Keratinocyte (primary cell): Measurements from ENCODE around the gene MALSU1. TPM values are rescaled to one million over a fixed set of nuclear protein-coding genes. Genes with fewer than 3 reads are reported as not detected.

Source experiments
- DNase-seq: peaks from one replicate; pipeline ENCODE4 v3.0.0-alpha.2; 2011; ENCODE audit warnings: low read depth, missing footprints, low spot score
- FAIRE-seq: peaks from 2 replicates; lab custom pipeline; 2011; peaks lifted over from hg19 to GRCh38; lab: Jason Lieb, UNC
- H2AFZ ChIP-seq: 2 replicates; pipeline ENCODE4 v1.6.0; 2012; ENCODE audit warnings: low read length, control low read depth, inconsistent platforms; ENCODE audit not compliant: control insufficient read depth
- H3K27ac ChIP-seq: 2 replicates; pipeline ENCODE4 v1.5.1; 2011; ENCODE audit warnings: low read length; ENCODE audit not compliant: control insufficient read depth, insufficient read depth
- H3K27me3 ChIP-seq: 3 replicates; pipeline ENCODE4 v1.6.0; 2011; ENCODE audit warnings: low read length; ENCODE audit not compliant: control insufficient read depth, insufficient read depth; ENCODE audit errors: extremely low read depth
- H3K36me3 ChIP-seq, 2 experiments: 2 replicates in 1 of 2; 3 replicates in 1 of 2; pipeline ENCODE4 v1.5.1; 2011; ENCODE audit warnings: low read length in 2 of 2, mild to moderate bottlenecking in 1 of 2; ENCODE audit not compliant: control insufficient read depth in 2 of 2, insufficient read depth in 2 of 2; ENCODE audit errors: extremely low read depth in 1 of 2
- H3K4me1 ChIP-seq: 3 replicates; pipeline ENCODE4 v1.5.1; 2011; ENCODE audit warnings: low read length; ENCODE audit not compliant: control insufficient read depth, insufficient read depth; ENCODE audit errors: extremely low read depth
- H3K4me2 ChIP-seq: 3 replicates; pipeline ENCODE4 v1.6.0; 2011; ENCODE audit warnings: low read depth, low read length; ENCODE audit not compliant: control insufficient read depth, insufficient read depth; ENCODE audit errors: extremely low read depth
- H3K4me3 ChIP-seq, 3 experiments: fragments of 200-600 bp in 1 of 3; sonication (generic) in 1 of 3; 2 replicates in 2 of 3; 3 replicates in 1 of 3; pipeline ENCODE4 v1.5.1; 2011 to 2016; ENCODE audit warnings: low read length in 3 of 3, mild to moderate bottlenecking in 3 of 3, control low read depth in 2 of 3, inconsistent platforms in 1 of 3, low read depth in 1 of 3, mixed read lengths in 1 of 3, mixed run types in 1 of 3, moderate library complexity in 1 of 3; ENCODE audit not compliant: control insufficient read depth in 2 of 3, insufficient read depth in 2 of 3; ENCODE audit errors: extremely low read depth in 1 of 3
- H3K79me2 ChIP-seq: 2 replicates; pipeline ENCODE4 v1.6.0; 2012; ENCODE audit warnings: low read length; ENCODE audit not compliant: control insufficient read depth, insufficient read depth
- H3K9ac ChIP-seq: 3 replicates; pipeline ENCODE4 v1.6.0; 2011; ENCODE audit warnings: low read length; ENCODE audit not compliant: control insufficient read depth, insufficient read depth; ENCODE audit errors: extremely low read depth
- H3K9me1 ChIP-seq: 3 replicates; pipeline ENCODE4 v1.6.0; 2011; ENCODE audit warnings: low read length; ENCODE audit not compliant: control insufficient read depth, insufficient read depth; ENCODE audit errors: extremely low read depth
- H3K9me3 ChIP-seq: 2 replicates; pipeline ENCODE4 v1.5.1; 2012; ENCODE audit warnings: low read depth, low read length; ENCODE audit not compliant: control insufficient read depth
- H4K20me1 ChIP-seq: 3 replicates; pipeline ENCODE4 v1.6.0; 2011; ENCODE audit warnings: low read length; ENCODE audit not compliant: control insufficient read depth, insufficient read depth; ENCODE audit errors: extremely low read depth
- EZH2 ChIP-seq: IDR thresholded peaks from one replicate; pipeline ENCODE4 v1.6.1; 2012; ENCODE audit warnings: inconsistent platforms, mild to moderate bottlenecking, low read length, moderate library complexity
- dilution Hi-C: fragments of 300-500 bp; cut with MboI; formaldehyde crosslinking; loops from one replicate; pipeline ENCODE4 v1.7.0; 2020; ENCODE audit warnings: low sequenced_read_pairs; ENCODE audit not compliant: extremely low pct_ligation_motif_present
- polyA plus RNA-seq, 5 experiments: library from polyadenylated mRNA; depleted of rRNA in 3 of 5; stranded (reverse) in 3 of 5; stranded (forward) in 1 of 5; unstranded in 1 of 5; fragments of >200 nt; gene quantifications; 1 replicate in 1 of 5; 2 replicates in 3 of 5; 3 replicates in 1 of 5; pipeline versions ENCODE4 v1.2.1 to v1.2.3, GENCODE V29; 2011 to 2012; ENCODE audit warnings: missing spikeins in 2 of 5, low read depth in 1 of 5, low replicate concordance in 1 of 5
- TF ChIP-seq, protein P1 (sequence below), 3 experiments: IDR thresholded peaks in 1 of 3; conservative IDR thresholded peaks in 1 of 3; optimal IDR thresholded peaks in 1 of 3; 2 replicates in 2 of 3; 3 replicates in 1 of 3; pipeline versions ENCODE3 to v1.5.1; 2011; ENCODE audit warnings: low read length in 3 of 3, mild to moderate bottlenecking in 3 of 3, moderate library complexity in 2 of 3, control low read depth in 1 of 3, inconsistent platforms in 1 of 3; ENCODE audit not compliant: insufficient read depth in 2 of 3; ENCODE audit errors: extremely low read depth in 1 of 3

The MALSU1 gene
- polyA plus RNA-seq, 1 donor (not counting 4 experiments of a cell fraction or from before 2014, with no cell fraction given): 67.8 TPM

DNA sequence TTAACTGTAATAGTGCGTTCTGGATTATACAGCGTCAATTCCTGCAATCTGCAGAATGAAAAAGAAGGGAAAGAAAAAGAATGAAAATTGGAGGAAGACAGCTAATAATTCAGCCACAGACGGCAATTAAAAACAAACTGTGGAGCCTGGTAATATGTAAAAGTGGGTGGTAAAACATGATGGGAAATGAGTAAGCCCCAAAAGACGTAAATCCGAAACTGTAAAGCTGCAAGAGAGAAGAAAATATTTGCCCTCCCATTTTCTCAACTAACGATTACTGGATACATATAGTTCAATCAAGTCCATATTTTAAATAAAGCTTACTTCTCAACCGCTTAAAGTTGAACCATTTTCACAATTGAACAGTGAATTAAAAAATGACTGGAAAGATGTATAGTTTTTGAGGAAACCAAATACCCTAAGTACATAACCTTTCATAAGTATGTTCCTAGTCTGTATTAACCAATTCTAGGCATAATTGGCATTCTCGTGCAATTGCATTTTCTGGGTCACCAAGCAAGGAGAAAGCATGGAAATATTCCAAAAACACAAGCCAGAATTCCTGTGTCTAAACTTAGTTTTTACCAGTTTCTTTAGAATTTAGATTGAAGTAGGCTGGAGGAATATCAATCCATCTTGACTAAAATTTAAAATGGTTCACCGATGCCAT is 44.8 kb downstream of the MALSU1 start:
- no peak overlapping the region for H3K9ac ChIP-seq
- DNase-seq (no peak), FAIRE-seq (no peak)
- no peak for TF ChIP-seq EZH2
- TF ChIP-seq, protein P1, sequence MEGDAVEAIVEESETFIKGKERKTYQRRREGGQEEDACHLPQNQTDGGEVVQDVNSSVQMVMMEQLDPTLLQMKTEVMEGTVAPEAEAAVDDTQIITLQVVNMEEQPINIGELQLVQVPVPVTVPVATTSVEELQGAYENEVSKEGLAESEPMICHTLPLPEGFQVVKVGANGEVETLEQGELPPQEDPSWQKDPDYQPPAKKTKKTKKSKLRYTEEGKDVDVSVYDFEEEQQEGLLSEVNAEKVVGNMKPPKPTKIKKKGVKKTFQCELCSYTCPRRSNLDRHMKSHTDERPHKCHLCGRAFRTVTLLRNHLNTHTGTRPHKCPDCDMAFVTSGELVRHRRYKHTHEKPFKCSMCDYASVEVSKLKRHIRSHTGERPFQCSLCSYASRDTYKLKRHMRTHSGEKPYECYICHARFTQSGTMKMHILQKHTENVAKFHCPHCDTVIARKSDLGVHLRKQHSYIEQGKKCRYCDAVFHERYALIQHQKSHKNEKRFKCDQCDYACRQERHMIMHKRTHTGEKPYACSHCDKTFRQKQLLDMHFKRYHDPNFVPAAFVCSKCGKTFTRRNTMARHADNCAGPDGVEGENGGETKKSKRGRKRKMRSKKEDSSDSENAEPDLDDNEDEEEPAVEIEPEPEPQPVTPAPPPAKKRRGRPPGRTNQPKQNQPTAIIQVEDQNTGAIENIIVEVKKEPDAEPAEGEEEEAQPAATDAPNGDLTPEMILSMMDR (optimal IDR thresholded peaks at IDR 0.05 in 1 of 3, IDR thresholded peaks at IDR 0.05 in 1 of 3, conservative IDR thresholded peaks at IDR 0.05 in 1 of 3; ENCODE audit: extremely low read depth in 1 of 3, insufficient read depth in 2 of 3, low read length in 3 of 3): no peak
- no peaks in the 10 kb centered on the region for H3K9me3 ChIP-seq
- H3K79me2 ChIP-seq: no peaks in the 10 kb centered on the region
- no peak overlapping the region for H3K27ac ChIP-seq
- peaks cover 2 to 10% of the 10 kb centered on the region in 2 experiments for H3K36me3 ChIP-seq
- peaks cover 17% of the 10 kb centered on the region for H3K4me1 ChIP-seq
- no peaks in the 10 kb centered on the region for H4K20me1 ChIP-seq
- dilution Hi-C loops: no loop called here
- no peaks in the 10 kb centered on the region for H3K27me3 ChIP-seq
- H3K4me2 ChIP-seq: no peak overlapping the region
- no peak overlapping the region for H3K4me3 ChIP-seq
- H3K9me1 ChIP-seq: no peaks in the 10 kb centered on the region
- H2AFZ ChIP-seq: no peak overlapping the region

DNA sequence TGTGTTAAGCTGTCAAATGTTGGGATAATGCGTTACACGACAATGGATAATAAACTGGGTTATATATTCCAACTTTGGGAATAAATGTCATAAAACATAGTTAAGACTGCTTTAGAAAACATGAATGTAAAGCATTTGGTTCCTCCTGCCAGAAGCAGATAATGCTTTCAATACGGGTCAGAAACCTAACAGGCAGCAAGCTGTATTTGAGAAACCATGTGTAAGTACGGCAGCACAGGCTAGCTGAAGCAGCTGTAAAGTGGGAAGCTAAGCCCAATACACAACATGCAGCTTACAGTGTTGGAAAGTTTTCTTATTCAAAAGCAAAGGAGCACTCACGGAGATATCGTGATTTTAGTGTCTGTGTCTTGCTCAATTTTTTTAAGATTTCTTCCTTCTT is 46.5 kb downstream of the MALSU1 start:
- H4K20me1 ChIP-seq: no peaks in the 10 kb centered on the region
- H3K9ac ChIP-seq: no peak overlapping the region
- TF ChIP-seq, protein P1 (optimal IDR thresholded peaks at IDR 0.05 in 1 of 3, IDR thresholded peaks at IDR 0.05 in 1 of 3, conservative IDR thresholded peaks at IDR 0.05 in 1 of 3; ENCODE audit: extremely low read depth in 1 of 3, insufficient read depth in 2 of 3, low read length in 3 of 3): no peak
- no peak for TF ChIP-seq EZH2
- no peaks in the 10 kb centered on the region for H3K9me3 ChIP-seq
- no peak for FAIRE-seq
- H3K4me2 ChIP-seq: no peak overlapping the region
- no peak overlapping the region for H2AFZ ChIP-seq
- no peaks in the 10 kb centered on the region for H3K9me1 ChIP-seq
- H3K36me3 ChIP-seq: peaks cover 2 to 6% of the 10 kb centered on the region in 2 experiments
- H3K27ac ChIP-seq: no peak overlapping the region
- H3K4me3 ChIP-seq: no peak overlapping the region
- H3K27me3 ChIP-seq: no peaks in the 10 kb centered on the region
- DNase-seq: no peak
- H3K79me2 ChIP-seq: no peaks in the 10 kb centered on the region
- dilution Hi-C loops: no loop called here
- peaks cover 31% of the 10 kb centered on the region for H3K4me1 ChIP-seq
